ENCODE data around the gene PLEKHH3.

GRCh38 chr17:42639525-42640113, 37.2 kb downstream of the PLEKHH3 start:
- TF ChIP-seq, protein P1, sequence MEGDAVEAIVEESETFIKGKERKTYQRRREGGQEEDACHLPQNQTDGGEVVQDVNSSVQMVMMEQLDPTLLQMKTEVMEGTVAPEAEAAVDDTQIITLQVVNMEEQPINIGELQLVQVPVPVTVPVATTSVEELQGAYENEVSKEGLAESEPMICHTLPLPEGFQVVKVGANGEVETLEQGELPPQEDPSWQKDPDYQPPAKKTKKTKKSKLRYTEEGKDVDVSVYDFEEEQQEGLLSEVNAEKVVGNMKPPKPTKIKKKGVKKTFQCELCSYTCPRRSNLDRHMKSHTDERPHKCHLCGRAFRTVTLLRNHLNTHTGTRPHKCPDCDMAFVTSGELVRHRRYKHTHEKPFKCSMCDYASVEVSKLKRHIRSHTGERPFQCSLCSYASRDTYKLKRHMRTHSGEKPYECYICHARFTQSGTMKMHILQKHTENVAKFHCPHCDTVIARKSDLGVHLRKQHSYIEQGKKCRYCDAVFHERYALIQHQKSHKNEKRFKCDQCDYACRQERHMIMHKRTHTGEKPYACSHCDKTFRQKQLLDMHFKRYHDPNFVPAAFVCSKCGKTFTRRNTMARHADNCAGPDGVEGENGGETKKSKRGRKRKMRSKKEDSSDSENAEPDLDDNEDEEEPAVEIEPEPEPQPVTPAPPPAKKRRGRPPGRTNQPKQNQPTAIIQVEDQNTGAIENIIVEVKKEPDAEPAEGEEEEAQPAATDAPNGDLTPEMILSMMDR (IDR thresholded peaks at IDR 0.05) = no peak
- no peak for TF ChIP-seq EZH2 (IDR thresholded peaks at IDR 0.05)
- no peak for TF ChIP-seq EZH2phosphoT487 (IDR thresholded peaks at IDR 0.05)
